ENCODE measurements around the gene STRADA. TPM values are rescaled to one million over a fixed set of nuclear protein-coding genes. Genes with fewer than 3 reads are reported as not detected.

STRADA gene
- total RNA-seq, 1 experiment from 2014 or later = 18.5 TPM

DNA sequence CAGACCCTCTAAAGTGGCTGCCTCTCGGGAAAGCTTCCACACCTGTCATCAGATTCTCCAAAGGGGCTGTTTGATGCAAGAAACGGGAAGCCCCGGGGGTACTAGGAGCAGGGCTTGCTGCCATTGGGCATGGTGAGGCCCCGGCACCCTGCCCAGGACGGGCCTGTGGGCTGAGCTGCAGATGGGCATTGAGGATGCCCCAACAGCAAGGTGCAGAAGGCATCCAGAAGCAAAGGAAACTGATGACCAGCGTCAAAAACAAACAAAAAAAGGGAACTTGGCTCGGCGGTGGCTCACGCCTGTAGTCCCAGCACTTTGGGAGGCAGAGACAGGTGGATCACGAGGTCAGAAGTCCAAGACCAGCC is 40.2 kb downstream of the STRADA start:
- no peak for DNase-seq (ENCODE audit: low spot score)

DNA sequence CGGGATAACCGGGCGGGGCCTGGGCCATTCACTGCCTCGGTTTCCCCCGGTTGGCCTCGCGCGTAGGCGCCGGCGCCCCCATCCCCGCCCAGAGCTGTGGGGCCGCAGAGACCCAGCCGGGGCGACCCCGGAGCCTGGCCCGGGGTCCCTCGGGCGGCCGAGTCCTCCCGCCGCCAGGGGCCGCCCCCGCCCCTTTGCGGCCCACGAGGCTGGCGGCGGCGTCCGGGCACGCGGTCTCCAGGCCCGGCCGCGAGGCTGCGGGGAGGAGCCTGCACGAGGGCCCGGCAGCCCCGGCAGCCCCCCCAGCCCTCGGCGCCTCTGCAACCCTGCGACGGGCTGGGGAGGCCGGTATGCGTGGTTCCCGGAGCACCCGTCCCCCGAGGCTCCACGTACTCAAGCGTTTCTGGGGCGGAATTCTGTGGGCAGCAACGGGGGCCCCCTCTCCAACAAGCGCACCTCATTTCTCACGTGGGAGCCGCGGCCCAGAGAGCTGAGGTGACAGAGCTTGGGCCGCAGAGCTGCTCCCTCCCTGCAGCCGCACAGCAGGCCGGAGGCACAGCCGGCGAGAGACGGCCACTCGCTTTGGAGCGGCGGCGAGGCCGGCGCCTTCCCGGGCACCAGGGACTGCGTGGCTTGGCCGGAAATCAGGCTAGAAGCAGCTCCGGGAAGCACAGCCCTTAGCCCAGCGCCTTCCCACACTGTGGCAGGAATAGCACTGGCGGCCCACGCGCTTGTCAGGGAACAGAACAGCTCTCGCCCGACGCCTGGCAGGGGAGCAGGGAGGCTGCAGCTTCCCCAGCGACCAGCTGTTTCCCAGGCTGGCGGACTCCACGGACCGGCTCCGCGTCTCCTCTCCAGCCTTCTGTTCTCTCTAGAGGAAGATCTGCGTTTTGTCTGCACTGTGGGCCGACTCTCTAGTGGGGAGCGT is 40.8 kb downstream of the STRADA start:
- no peak for DNase-seq (ENCODE audit: low spot score)

- no peak for DNase-seq (ENCODE audit: low spot score)
Observed at GRCh38 chr17:63699638-63700527, 41.7 kb downstream of the STRADA start, which contains the start of gene LIMD2. Gene LIMD2 (minus strand): TSS chr17:63700125. CDS start chr17:63699298, 827 bp downstream.

- no peak for DNase-seq (ENCODE audit: low spot score)
Observed at GRCh38 chr17:63698886-63699637, 42.5 kb downstream of the STRADA start.

DNA sequence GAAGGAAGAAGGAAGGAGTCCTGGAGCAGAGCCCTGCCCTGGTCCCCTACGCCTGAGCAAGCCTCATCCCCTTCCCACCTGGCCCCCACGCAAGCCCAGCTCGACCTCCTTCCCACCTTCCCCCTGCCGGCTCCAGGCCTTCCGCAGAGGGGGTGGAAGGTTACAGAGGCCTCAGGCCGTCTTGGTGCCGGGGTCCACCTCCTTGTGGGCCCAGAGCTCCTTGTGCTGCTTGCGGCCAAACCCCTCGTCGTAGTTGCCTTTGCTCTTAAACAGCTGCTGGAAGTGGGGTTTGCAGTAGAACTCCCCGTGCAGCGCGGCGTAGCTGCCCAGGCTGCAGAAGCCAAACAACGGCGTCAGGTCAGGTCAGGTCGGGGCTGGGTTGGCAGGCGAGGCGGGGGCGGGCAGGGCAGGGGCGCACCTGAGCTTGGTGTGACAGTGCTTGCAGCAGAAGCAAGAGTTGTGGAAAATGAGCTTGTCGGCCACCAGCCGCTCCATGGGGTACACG is 43.2 kb downstream of the STRADA start:
- no peak for DNase-seq (ENCODE audit: low spot score)

DNA sequence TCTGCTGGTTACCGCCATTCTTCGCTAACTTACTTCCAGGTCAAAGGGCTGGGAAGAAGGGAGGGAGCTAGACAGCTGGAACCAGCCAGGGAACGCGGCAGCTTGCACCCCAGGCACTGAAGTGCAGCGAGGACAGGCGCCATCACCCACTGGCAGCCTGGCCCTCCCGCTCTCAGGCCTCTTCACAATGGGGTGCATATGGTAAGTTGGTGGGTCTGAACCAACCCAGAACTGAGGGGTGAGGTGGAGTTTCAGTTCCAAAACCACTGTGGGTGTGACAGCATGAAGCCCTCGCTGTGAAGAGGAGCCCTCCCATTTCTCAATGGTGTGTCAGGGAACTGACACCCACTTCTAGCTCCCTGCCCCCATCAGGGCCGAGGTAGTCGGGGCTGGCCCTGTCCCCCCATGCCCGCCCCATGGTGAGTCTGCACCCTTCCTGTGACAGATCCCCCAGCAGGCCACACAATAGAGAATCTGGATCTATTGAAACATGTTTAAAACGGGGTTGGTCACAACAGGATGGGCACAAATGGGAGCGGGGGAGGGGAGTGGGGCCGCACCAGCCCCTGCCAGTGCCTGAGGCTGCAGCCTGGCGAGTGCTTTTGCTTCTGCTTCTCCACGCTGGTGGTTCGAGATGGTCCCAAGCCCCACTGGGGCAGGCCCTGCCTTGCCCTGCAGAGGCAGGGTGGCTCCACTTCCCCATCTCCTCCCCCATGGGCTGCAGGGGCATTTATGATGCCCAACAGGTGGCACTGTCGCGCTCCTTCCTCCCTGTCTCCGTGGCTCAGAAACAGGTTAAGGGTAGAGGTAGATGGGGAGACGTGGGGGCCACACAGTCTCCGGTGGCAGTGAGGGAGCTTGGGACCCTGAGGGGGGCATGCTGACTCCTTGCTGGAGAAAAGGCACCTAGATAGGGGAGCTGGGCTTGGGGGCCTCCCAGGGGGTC is 44.0 kb downstream of the STRADA start:
- peak; percentile 42 for DNase-seq (ENCODE audit: low spot score)

- peak; percentile 59 for DNase-seq (ENCODE audit: low spot score)
Observed at GRCh38 chr17:63696381-63696961, 45.1 kb downstream of the STRADA start.

- DNase-seq (ENCODE audit: low spot score) = no peak
Observed at GRCh38 chr17:63695889-63696288, 45.7 kb downstream of the STRADA start.

GRCh38 chr17:63694950-63695773 is 46.4 kb downstream of the STRADA start:
- DNase-seq (ENCODE audit: low spot score) = no peak

DNA sequence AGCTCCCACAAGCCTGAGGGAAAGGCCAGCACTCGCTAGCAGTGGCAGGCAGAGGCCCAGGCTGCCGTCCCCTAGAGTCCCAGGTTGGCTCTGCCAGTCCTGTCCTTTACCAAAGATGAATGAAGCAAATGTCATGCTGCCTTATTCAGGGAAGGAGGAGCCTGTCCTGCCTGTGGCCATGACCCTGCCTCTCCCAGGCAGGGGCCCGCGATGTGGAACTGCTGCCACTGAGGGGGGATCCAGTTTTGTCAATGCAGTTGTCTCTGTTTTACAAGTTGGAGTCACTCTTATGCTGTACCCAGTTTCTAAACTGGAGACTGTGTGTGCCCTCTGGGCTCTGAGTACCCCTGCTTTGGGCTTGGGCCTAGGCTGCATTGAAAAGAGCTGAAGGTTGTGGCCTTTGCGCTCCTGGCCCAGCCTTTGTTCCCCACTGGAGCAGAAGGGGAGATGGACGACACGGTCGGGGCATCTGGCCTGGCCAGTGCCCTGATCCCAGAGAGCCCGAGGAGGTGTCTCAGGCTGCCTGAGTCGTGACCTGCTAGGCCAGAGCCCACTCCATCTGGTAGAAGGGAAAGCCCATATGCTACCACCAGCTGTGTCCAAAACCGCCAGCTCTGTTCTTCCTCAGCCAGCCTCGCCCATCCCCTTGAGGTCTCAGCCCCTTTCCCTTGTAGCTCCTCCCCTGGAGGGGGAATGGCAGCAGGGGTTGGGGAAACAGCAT is 47.2 kb downstream of the STRADA start:
- no peak for DNase-seq (ENCODE audit: low spot score)

DNA sequence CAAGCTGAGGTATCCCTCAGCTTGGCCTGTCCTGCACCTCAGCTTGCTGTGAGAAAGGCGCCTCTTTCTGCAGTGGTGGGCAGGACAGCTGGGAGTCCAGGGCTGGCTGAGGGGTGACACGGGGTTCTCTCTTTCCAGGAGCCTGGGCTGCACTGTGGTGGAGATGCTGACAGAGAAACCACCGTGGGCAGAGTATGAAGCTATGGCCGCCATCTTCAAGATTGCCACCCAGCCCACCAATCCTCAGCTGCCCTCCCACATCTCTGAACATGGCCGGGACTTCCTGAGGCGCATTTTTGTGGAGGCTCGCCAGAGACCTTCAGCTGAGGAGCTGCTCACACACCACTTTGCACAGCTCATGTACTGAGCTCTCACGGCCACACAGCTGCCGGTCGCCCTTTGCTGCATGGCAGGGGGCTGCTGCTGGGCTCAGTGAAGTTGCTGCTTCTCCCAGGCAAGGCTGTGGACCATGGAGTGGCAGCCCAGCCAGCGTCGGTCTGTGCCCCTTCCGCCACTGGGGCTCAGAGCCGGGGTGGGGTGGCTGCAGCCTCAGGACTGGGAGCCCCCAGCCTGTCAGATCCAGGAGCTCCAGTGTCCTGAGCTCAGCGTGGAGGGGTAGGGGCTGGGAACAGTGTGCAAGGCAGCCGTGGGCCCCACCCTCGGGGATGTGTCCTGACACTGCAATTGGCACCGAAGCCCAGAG is 48.0 kb downstream of the STRADA start:
- DNase-seq (ENCODE audit: low spot score) = no peak

DNA sequence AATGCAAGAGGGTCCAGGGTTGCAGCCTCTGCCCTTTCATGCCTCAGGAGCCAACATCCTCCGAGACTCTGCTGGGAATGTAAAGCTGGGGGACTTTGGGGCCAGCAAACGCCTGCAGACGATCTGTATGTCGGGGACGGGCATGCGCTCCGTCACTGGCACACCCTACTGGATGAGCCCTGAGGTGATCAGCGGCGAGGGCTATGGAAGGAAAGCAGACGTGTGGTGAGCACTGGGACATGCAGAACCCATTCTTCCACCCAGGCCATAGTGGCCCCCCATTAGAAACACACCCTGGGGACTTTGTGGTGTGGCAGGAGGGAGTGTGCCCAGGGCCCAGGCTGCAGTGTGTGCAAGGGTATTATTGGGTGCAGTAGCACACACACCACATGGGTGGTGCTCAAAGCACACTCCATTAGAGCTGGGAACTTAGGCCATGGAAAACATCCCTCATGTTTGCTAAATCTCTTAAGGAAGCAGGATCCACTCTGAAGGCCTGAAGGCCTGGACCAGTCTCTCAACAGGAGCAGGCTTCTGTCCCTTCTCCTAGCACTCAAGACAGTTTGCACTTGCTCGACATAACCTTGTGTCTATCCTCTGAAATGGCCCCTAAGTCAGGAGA is 49.3 kb downstream of the STRADA start:
- no peak for DNase-seq (ENCODE audit: low spot score)

- no peak for DNase-seq (ENCODE audit: low spot score)
Observed at GRCh38 chr17:63689479-63689878, 52.1 kb downstream of the STRADA start.

- DNase-seq (ENCODE audit: low spot score) = no peak
Observed at GRCh38 chr17:63688396-63689020, 53.1 kb downstream of the STRADA start.

GRCh38 chr17:63686138-63686685 is 55.4 kb downstream of the STRADA start:
- DNase-seq (ENCODE audit: low spot score) = no peak

GRCh38 chr17:63685578-63685977 is 56.0 kb downstream of the STRADA start:
- DNase-seq (ENCODE audit: low spot score) = no peak

- DNase-seq (ENCODE audit: low spot score) = no peak
Observed at GRCh38 chr17:63685041-63685440, 56.6 kb downstream of the STRADA start.

Measured in H4 (cell line).